ENCODE data around the gene PROB1. TPM values are rescaled to one million over a fixed set of nuclear protein-coding genes. Genes with fewer than 3 reads are reported as not detected.

The PROB1 gene
- total and polyA plus RNA-seq, 2 of the 13 experiments (the other 11 are each of a cell fraction or from before 2014, with no cell fraction given): 0.69 to 1.1 TPM

DNA sequence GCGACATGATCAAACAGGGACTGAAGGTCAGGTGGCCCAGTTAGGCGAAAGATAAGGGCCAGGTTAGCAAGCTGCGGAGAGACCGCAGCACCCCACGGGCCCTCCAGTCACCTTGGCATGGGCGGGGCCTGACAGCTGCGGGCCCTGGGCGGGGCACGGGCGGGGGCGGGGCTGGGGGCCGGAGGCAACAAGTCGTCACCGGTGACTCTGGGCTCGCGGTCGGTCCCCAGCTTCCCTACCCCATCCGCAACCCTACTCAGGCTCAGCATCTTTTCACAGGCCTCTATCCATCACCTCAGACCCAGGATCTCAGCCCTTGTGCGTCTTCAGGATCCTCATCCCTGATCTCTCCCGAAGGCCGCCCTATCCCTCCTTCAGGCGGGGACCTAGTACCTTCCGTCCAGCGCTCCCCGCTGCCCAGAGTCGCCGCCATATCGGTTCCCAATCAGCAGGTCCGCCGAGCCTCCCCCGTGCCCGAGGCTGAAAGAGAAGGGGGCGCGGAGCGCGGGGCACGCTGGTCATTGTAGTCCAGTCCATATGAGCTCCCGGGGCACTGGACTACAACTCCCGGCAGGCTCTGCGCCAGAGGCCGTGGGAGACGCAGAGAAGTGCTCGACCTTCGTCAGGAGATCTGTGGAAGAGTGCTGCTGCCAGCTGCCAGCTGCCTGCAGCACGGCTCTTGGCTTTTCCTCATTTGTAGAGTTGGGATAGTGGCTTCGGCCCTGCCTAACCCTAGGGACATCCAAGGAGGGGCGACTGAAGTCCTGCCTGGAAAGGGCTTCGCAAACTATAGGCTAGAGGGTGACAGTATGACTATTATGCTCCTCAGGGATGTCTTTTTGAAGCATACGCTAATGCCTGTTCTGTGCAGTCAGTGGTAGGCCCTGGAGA lies 44.4 kb upstream of the PROB1 start, which contains the start of gene DNAJC18 (continued):
- TF ChIP-seq AHDC1 (CRISPR knock-in tag; IDR thresholded peaks at IDR 0.05; ENCODE audit: borderline replicate concordance) (no peak), NPAS2 (CRISPR knock-in tag; IDR thresholded peaks at IDR 0.05; ENCODE audit: borderline replicate concordance) (no peak), ZBTB42 (CRISPR knock-in tag; IDR thresholded peaks at IDR 0.05) (no peak), SMYD3 (CRISPR knock-in tag; IDR thresholded peaks at IDR 0.05) (no peak), ZNF446 (CRISPR knock-in tag; IDR thresholded peaks at IDR 0.05) (no peak), PAX8 (CRISPR knock-in tag; IDR thresholded peaks at IDR 0.05; ENCODE audit: borderline replicate concordance) (no peak), ZMYM4 (CRISPR knock-in tag; IDR thresholded peaks at IDR 0.05) (peak; percentile 63; the same call in 1 of the 2 replicates), TSC22D2 (CRISPR knock-in tag; IDR thresholded peaks at IDR 0.05; ENCODE audit: borderline replicate concordance) (no peak), PHB2 (IDR thresholded peaks at IDR 0.05; ENCODE audit: partially characterized antibody) (no peak), ZNF660 (CRISPR knock-in tag; IDR thresholded peaks at IDR 0.05; ENCODE audit: borderline replicate concordance, low read depth) (no peak), MIXL1 (CRISPR knock-in tag; IDR thresholded peaks at IDR 0.05) (no peak), MAF1 (CRISPR knock-in tag; IDR thresholded peaks at IDR 0.05; ENCODE audit: borderline replicate concordance) (no peak), HNF1B (CRISPR knock-in tag; IDR thresholded peaks at IDR 0.05) (peak; percentile 73)
- TF ChIP-seq, protein P1, sequence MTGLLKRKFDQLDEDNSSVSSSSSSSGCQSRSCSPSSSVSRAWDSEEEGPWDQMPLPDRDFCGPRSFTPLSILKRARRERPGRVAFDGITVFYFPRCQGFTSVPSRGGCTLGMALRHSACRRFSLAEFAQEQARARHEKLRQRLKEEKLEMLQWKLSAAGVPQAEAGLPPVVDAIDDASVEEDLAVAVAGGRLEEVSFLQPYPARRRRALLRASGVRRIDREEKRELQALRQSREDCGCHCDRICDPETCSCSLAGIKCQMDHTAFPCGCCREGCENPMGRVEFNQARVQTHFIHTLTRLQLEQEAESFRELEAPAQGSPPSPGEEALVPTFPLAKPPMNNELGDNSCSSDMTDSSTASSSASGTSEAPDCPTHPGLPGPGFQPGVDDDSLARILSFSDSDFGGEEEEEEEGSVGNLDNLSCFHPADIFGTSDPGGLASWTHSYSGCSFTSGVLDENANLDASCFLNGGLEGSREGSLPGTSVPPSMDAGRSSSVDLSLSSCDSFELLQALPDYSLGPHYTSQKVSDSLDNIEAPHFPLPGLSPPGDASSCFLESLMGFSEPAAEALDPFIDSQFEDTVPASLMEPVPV (CRISPR knock-in tag; IDR thresholded peaks at IDR 0.05): no peak
- TF ChIP-seq, protein P2, sequence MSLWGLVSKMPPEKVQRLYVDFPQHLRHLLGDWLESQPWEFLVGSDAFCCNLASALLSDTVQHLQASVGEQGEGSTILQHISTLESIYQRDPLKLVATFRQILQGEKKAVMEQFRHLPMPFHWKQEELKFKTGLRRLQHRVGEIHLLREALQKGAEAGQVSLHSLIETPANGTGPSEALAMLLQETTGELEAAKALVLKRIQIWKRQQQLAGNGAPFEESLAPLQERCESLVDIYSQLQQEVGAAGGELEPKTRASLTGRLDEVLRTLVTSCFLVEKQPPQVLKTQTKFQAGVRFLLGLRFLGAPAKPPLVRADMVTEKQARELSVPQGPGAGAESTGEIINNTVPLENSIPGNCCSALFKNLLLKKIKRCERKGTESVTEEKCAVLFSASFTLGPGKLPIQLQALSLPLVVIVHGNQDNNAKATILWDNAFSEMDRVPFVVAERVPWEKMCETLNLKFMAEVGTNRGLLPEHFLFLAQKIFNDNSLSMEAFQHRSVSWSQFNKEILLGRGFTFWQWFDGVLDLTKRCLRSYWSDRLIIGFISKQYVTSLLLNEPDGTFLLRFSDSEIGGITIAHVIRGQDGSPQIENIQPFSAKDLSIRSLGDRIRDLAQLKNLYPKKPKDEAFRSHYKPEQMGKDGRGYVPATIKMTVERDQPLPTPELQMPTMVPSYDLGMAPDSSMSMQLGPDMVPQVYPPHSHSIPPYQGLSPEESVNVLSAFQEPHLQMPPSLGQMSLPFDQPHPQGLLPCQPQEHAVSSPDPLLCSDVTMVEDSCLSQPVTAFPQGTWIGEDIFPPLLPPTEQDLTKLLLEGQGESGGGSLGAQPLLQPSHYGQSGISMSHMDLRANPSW (CRISPR knock-in tag; IDR thresholded peaks at IDR 0.05; ENCODE audit: borderline replicate concordance): no peak
- TF ChIP-seq, protein P3, sequence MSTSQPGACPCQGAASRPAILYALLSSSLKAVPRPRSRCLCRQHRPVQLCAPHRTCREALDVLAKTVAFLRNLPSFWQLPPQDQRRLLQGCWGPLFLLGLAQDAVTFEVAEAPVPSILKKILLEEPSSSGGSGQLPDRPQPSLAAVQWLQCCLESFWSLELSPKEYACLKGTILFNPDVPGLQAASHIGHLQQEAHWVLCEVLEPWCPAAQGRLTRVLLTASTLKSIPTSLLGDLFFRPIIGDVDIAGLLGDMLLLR (CRISPR knock-in tag; IDR thresholded peaks at IDR 0.05): 0 out of 2 replicates have a peak, but pooled peaks have one; percentile 44
